Muscle layer of colon (tissue), 2 donors: ENCODE data around the gene OBP2A.
"Not testable (repeated sequence)": the region's sequence is repeated elsewhere in the genome, so short reads cannot be mapped to it uniquely, and the experiment has no call there.

Source experiments
- H3K27ac ChIP-seq: one replicate; pipeline ENCODE4 v1.7.0; 2013; ENCODE audit warnings: low read depth, mild to moderate bottlenecking, low read length, moderate library complexity
- H3K27me3 ChIP-seq, 2 donors: one replicate each; pipeline ENCODE4 v1.7.0; 2013; ENCODE audit warnings: low read length in 2 of 2, mild to moderate bottlenecking in 2 of 2; ENCODE audit not compliant: insufficient read depth in 2 of 2, control insufficient read depth in 1 of 2
- H3K36me3 ChIP-seq: one replicate; pipeline ENCODE4 v1.7.0; 2013; ENCODE audit warnings: mild to moderate bottlenecking, low read length; ENCODE audit not compliant: insufficient read depth
- H3K4me1 ChIP-seq: one replicate; pipeline ENCODE4 v1.7.0; 2013; ENCODE audit warnings: mild to moderate bottlenecking, low read length; ENCODE audit not compliant: insufficient read depth
- H3K4me3 ChIP-seq, 2 donors: one replicate each; pipeline ENCODE4 v1.7.0; 2013; ENCODE audit warnings: low read length in 2 of 2, low read depth in 1 of 2, mild to moderate bottlenecking in 1 of 2, moderate library complexity in 1 of 2
- H3K9ac ChIP-seq: one replicate; pipeline ENCODE4 v1.7.0; 2013; ENCODE audit warnings: low read length
- H3K9me3 ChIP-seq: one replicate; pipeline ENCODE4 v1.7.0; 2013; ENCODE audit warnings: mild to moderate bottlenecking, low read length
- donor health status: abdominal sarcoma.
- donor health status: Adenocarcinoma of cecum.

Gene OBP2A

GRCh38 chr9:135504262-135505243, 41.4 kb upstream of the OBP2A start:
- no peaks in the 10 kb centered on the region for H3K27me3 ChIP-seq
- H3K4me1 ChIP-seq, result peaks cover 14% of the 10 kb centered on the region
- no peak overlapping the region for H3K4me3 ChIP-seq
- H3K36me3 ChIP-seq, result peaks cover 37% of the 10 kb centered on the region
- no peak overlapping the region for H3K27ac ChIP-seq
- H3K9me3 ChIP-seq, result no peaks in the 10 kb centered on the region
- no peak overlapping the region for H3K9ac ChIP-seq

GRCh38 chr9:135505406-135506187, 40.3 kb upstream of the OBP2A start:
- Histone ChIP-seq H3K4me3 (no peak overlapping the region), H3K27me3 (no peaks in the 10 kb centered on the region), H3K36me3 (peaks cover 37% of the 10 kb centered on the region), H3K27ac (no peak overlapping the region), H3K9me3 (no peaks in the 10 kb centered on the region), H3K9ac (no peak overlapping the region), H3K4me1 (peaks cover 14% of the 10 kb centered on the region)

GRCh38 chr9:135506327-135507103, 39.4 kb upstream of the OBP2A start:
- Histone ChIP-seq H3K4me1 (peaks cover 12% of the 10 kb centered on the region), H3K27ac (no peak overlapping the region), H3K9me3 (no peaks in the 10 kb centered on the region), H3K27me3 (no peaks in the 10 kb centered on the region), H3K9ac (no peak overlapping the region), H3K36me3 (peaks cover 37% of the 10 kb centered on the region), H3K4me3 (no peak overlapping the region)

- Histone ChIP-seq H3K9me3 (no peaks in the 10 kb centered on the region), H3K27me3 (no peaks in the 10 kb centered on the region), H3K9ac (no peak overlapping the region), H3K36me3 (peaks cover 30% of the 10 kb centered on the region), H3K4me1 (peaks cover 3% of the 10 kb centered on the region), H3K27ac (no peak overlapping the region), H3K4me3 (no peak overlapping the region)
Measured at GRCh38 chr9:135507104-135508035, 38.6 kb upstream of the OBP2A start.

- Histone ChIP-seq H3K4me3 (no peak overlapping the region), H3K27ac (no peak overlapping the region)
Measured at GRCh38 chr9:135508211-135508820, 37.6 kb upstream of the OBP2A start.

GRCh38 chr9:135509458-135509857, 36.5 kb upstream of the OBP2A start:
- H3K9ac ChIP-seq, result no peak overlapping the region
- H3K9me3 ChIP-seq, result no peaks in the 10 kb centered on the region
- no peaks in the 10 kb centered on the region for H3K27me3 ChIP-seq
- H3K27ac ChIP-seq, result no peak overlapping the region
- no peak overlapping the region for H3K4me3 ChIP-seq
- peaks cover 9% of the 10 kb centered on the region for H3K36me3 ChIP-seq
- no peaks in the 10 kb centered on the region for H3K4me1 ChIP-seq

More at GRCh38 chr9:135508211-135508820, 37.6 kb upstream of the OBP2A start:
- H3K4me1 ChIP-seq, result no peaks in the 10 kb centered on the region
- H3K9ac ChIP-seq, result no peak overlapping the region
- peaks cover 20% of the 10 kb centered on the region for H3K36me3 ChIP-seq
- no peaks in the 10 kb centered on the region for H3K9me3 ChIP-seq
- no peaks in the 10 kb centered on the region for H3K27me3 ChIP-seq

- H3K4me3 ChIP-seq, result no peak overlapping the region
- no peaks in the 10 kb centered on the region for H3K9me3 ChIP-seq
- no peaks in the 10 kb centered on the region for H3K4me1 ChIP-seq
- no peaks in the 10 kb centered on the region for H3K36me3 ChIP-seq
- no peak overlapping the region for H3K9ac ChIP-seq
- H3K27me3 ChIP-seq, result no peaks in the 10 kb centered on the region
- H3K27ac ChIP-seq, result no peak overlapping the region
Measured at GRCh38 chr9:135512241-135512603, 33.7 kb upstream of the OBP2A start.

GRCh38 chr9:135512904-135513303, 33.0 kb upstream of the OBP2A start:
- no peaks in the 10 kb centered on the region for H3K9me3 ChIP-seq
- no peaks in the 10 kb centered on the region for H3K4me1 ChIP-seq
- no peak overlapping the region for H3K9ac ChIP-seq
- no peak overlapping the region for H3K27ac ChIP-seq
- H3K4me3 ChIP-seq, result no peak overlapping the region
- no peaks in the 10 kb centered on the region for H3K36me3 ChIP-seq
- no peaks in the 10 kb centered on the region for H3K27me3 ChIP-seq

- Histone ChIP-seq H3K36me3 (no peaks in the 10 kb centered on the region), H3K9me3 (no peaks in the 10 kb centered on the region), H3K4me1 (no peaks in the 10 kb centered on the region), H3K9ac (no peak overlapping the region), H3K4me3 (no peak overlapping the region), H3K27ac (no peak overlapping the region), H3K27me3 (no peaks in the 10 kb centered on the region)
Measured at GRCh38 chr9:135513351-135513846, 32.5 kb upstream of the OBP2A start.

GRCh38 chr9:135513906-135514305, 32.0 kb upstream of the OBP2A start:
- H3K4me3 ChIP-seq, H3K9me3 ChIP-seq, H3K36me3 ChIP-seq, H3K9ac ChIP-seq, H3K4me1 ChIP-seq, H3K27ac ChIP-seq, H3K27me3 ChIP-seq: not testable (repeated sequence)
